GM10847 (cell line): ENCODE measurements around the gene FNDC11.

Experiments used
- POLR2A ChIP-seq: IDR thresholded peaks from 2 replicates; pipeline ENCODE4 v1.6.1; 2011; ENCODE audit not compliant: insufficient read length; ENCODE audit errors: extremely low read depth

The FNDC11 gene

GRCh38 chr20:63544241-63544957 lies 9.6 kb upstream of the FNDC11 start:
- no peak for TF ChIP-seq POLR2A

GRCh38 chr20:63544958-63545516 lies 8.9 kb upstream of the FNDC11 start:
- TF ChIP-seq POLR2A, result no peak

- TF ChIP-seq POLR2A, result no peak
Measured at GRCh38 chr20:63545814-63546213, 8.1 kb upstream of the FNDC11 start.

- no peak for TF ChIP-seq POLR2A
Measured at GRCh38 chr20:63546256-63546955, 7.6 kb upstream of the FNDC11 start.

- TF ChIP-seq POLR2A, result no peak
Measured at GRCh38 chr20:63546956-63547724, 6.8 kb upstream of the FNDC11 start.

GRCh38 chr20:63547725-63548480 lies 6.1 kb upstream of the FNDC11 start, which contains the start of gene SRMS:
SRMS (minus strand) TSS chr20:63547749; CDS start chr20:63547463, 286 bp downstream.
- no peak for TF ChIP-seq POLR2A

GRCh38 chr20:63548542-63548941 lies 5.4 kb upstream of the FNDC11 start:
- TF ChIP-seq POLR2A, result no peak

- no peak for TF ChIP-seq POLR2A
Measured at GRCh38 chr20:63549019-63549418, 4.9 kb upstream of the FNDC11 start.

GRCh38 chr20:63549679-63550282 lies 4.2 kb upstream of the FNDC11 start:
- no peak for TF ChIP-seq POLR2A

DNA sequence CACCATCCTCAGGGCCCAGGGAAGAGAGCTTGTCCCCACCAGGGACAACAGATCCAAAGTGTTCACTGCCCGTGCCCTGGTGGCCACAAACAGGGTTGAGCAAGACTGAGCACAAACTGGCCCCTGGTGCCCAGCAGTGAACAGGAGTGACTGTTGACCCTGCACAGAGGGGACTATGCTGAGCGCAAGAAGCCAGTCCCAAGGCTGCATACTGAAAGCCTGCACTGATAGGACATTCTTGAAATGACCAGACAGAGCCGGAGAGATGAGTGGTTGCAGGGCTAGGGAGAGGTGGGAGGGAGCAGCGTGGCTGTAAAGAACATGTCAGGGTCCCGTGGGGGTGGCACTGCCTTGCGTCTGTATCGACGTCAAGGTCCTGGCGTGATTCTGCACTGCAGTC lies 2.9 kb upstream of the FNDC11 start:
- no peak for TF ChIP-seq POLR2A

GRCh38 chr20:63552481-63553249 lies 1.3 kb upstream of the FNDC11 start:
- no peak for TF ChIP-seq POLR2A

DNA sequence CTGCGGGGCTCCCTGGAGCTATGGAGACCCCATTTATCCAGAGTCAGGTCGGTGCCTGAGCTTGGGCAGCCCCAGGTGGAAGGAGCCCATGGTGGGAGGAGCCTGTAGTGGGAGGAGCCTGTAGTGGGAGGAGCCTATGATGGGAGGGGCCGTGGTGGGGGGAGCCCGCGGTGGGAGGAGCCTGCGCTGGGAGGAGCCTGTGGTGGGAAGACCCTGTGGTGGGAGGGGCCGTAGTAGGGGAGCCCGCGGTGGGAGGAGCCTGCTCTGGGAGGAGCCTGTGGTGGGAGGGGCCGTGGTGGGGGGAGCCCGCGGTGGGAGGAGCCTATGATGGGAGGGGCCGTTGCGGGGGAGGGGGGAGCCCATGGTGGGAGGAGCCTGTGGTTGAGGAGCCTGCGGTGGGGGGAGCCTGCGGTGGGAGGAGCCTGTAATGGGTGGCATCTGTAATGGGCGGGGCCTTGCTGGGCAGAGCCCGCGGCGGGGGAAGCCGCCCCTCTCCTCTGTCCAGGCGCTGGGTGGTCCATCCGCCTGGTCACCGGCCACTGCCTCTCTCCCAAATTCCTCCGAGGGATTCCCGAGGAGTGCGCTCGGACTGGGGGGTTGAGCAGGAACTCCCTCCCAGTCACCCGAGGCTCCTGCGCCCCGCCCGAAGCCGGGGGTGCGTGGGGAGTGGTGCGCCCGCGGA lies 567 bp upstream of the FNDC11 start:
- TF ChIP-seq POLR2A, result no peak

- no peak for TF ChIP-seq POLR2A
Measured at GRCh38 chr20:63554361-63555278, 661 bp downstream of the FNDC11 start.
